ENCODE data around the gene FRY.

Gene FRY

DNA sequence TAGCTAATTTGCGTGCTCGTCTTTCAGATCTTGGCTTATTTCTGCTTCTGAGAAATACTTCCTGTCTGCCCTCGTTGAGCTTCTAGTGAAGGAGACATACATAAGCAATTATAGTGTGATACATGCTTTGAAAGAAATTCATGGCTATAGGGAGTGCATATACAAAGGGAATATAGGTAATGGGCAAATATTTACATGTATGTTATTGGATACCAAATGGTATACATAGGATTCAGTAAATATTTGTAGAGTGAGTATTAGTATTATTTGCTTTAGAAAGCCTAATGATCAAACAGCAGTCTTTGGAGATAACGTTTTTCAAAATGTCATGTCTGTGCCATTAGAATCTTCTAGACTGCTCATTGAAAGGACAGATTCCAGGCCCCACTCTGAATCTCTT, 289.0 kb downstream of the FRY start:
- no peak overlapping the region for H3K27ac ChIP-seq (replicated peaks)
- TF ChIP-seq, protein P1, sequence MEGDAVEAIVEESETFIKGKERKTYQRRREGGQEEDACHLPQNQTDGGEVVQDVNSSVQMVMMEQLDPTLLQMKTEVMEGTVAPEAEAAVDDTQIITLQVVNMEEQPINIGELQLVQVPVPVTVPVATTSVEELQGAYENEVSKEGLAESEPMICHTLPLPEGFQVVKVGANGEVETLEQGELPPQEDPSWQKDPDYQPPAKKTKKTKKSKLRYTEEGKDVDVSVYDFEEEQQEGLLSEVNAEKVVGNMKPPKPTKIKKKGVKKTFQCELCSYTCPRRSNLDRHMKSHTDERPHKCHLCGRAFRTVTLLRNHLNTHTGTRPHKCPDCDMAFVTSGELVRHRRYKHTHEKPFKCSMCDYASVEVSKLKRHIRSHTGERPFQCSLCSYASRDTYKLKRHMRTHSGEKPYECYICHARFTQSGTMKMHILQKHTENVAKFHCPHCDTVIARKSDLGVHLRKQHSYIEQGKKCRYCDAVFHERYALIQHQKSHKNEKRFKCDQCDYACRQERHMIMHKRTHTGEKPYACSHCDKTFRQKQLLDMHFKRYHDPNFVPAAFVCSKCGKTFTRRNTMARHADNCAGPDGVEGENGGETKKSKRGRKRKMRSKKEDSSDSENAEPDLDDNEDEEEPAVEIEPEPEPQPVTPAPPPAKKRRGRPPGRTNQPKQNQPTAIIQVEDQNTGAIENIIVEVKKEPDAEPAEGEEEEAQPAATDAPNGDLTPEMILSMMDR (IDR thresholded peaks at IDR 0.05; ENCODE audit: insufficient read depth, low read length), result no peak
- no peak for TF ChIP-seq SPI1 (IDR thresholded peaks at IDR 0.05; ENCODE audit: borderline replicate concordance, low read depth)
- TF ChIP-seq POLR2AphosphoS5 (IDR thresholded peaks at IDR 0.05; ENCODE audit: low read depth), result no peak
- no peak for TF ChIP-seq GABPA (IDR thresholded peaks at IDR 0.05; ENCODE audit: low read depth)
- TF ChIP-seq, protein P2, sequence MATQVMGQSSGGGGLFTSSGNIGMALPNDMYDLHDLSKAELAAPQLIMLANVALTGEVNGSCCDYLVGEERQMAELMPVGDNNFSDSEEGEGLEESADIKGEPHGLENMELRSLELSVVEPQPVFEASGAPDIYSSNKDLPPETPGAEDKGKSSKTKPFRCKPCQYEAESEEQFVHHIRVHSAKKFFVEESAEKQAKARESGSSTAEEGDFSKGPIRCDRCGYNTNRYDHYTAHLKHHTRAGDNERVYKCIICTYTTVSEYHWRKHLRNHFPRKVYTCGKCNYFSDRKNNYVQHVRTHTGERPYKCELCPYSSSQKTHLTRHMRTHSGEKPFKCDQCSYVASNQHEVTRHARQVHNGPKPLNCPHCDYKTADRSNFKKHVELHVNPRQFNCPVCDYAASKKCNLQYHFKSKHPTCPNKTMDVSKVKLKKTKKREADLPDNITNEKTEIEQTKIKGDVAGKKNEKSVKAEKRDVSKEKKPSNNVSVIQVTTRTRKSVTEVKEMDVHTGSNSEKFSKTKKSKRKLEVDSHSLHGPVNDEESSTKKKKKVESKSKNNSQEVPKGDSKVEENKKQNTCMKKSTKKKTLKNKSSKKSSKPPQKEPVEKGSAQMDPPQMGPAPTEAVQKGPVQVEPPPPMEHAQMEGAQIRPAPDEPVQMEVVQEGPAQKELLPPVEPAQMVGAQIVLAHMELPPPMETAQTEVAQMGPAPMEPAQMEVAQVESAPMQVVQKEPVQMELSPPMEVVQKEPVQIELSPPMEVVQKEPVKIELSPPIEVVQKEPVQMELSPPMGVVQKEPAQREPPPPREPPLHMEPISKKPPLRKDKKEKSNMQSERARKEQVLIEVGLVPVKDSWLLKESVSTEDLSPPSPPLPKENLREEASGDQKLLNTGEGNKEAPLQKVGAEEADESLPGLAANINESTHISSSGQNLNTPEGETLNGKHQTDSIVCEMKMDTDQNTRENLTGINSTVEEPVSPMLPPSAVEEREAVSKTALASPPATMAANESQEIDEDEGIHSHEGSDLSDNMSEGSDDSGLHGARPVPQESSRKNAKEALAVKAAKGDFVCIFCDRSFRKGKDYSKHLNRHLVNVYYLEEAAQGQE (IDR thresholded peaks at IDR 0.05; ENCODE audit: insufficient replicate concordance, low read depth), result no peak
- H3K4me3 ChIP-seq (replicated peaks; ENCODE audit: insufficient read depth, low read length), result no peak overlapping the region
- no peaks in the 10 kb centered on the region for H3K27me3 ChIP-seq (ENCODE audit: insufficient read depth, poor library complexity, severe bottlenecking)
- DNase-seq (ENCODE audit: low read depth in 1 of 2, low spot score in 1 of 2), result no peak

DNA sequence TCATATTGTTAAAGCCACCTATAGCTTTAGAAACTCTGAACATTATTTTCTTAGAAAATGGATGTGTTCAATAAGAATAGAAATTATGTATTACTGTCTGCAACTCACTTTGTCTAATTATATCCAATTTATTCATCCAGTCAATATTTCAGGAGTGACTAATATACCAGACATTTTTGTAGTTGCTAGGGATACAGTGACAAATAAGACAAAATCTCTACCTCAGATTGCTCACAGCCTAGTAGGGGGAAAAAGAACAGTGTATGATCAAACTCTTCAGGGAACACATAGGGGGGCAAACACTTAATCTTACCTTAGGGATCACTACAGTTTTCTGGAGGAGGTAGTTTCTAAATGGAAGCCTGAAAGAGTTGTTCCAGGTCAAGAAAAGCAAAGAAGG, 292.3 kb downstream of the FRY start:
- no peak overlapping the region for H3K4me3 ChIP-seq (replicated peaks; ENCODE audit: insufficient read depth, low read length)
- no peak for DNase-seq (ENCODE audit: low read depth in 1 of 2, low spot score in 1 of 2)
- no peak overlapping the region for H3K27ac ChIP-seq (replicated peaks)
- TF ChIP-seq GABPA (IDR thresholded peaks at IDR 0.05; ENCODE audit: low read depth) (no peak), POLR2AphosphoS5 (IDR thresholded peaks at IDR 0.05; ENCODE audit: low read depth) (no peak), SPI1 (IDR thresholded peaks at IDR 0.05; ENCODE audit: borderline replicate concordance, low read depth) (no peak)
- TF ChIP-seq, protein P1 (IDR thresholded peaks at IDR 0.05; ENCODE audit: insufficient read depth, low read length), result no peak
- TF ChIP-seq, protein P2 (IDR thresholded peaks at IDR 0.05; ENCODE audit: insufficient replicate concordance, low read depth), result no peak
- no peaks in the 10 kb centered on the region for H3K27me3 ChIP-seq (ENCODE audit: insufficient read depth, poor library complexity, severe bottlenecking)

DNA sequence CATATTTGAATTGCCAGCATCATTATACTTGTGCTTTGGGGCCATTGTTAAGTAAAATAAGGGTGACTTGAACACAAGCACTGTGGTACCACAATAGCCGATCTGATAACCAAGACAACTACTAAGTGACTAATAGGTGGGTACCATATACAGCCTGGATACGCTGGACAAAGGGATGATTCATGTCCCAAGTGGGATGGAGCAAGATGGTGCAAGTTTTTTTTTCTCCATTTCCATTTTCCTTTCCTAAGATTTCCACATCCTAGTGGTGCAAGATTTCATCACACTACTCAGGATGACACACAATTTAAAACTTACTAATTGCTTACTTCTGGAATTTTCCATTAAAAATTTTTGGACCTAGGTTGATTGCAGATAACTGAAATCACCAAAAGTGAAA, 298.9 kb downstream of the FRY start:
- no peak for DNase-seq (ENCODE audit: low read depth in 1 of 2, low spot score in 1 of 2)
- no peak overlapping the region for H3K27ac ChIP-seq (replicated peaks)
- H3K4me3 ChIP-seq (replicated peaks; ENCODE audit: insufficient read depth, low read length), result no peak overlapping the region
- H3K27me3 ChIP-seq (ENCODE audit: insufficient read depth, poor library complexity, severe bottlenecking), result no peaks in the 10 kb centered on the region
- TF ChIP-seq POLR2AphosphoS5 (IDR thresholded peaks at IDR 0.05; ENCODE audit: low read depth) (no peak), SPI1 (IDR thresholded peaks at IDR 0.05; ENCODE audit: borderline replicate concordance, low read depth) (no peak), GABPA (IDR thresholded peaks at IDR 0.05; ENCODE audit: low read depth) (no peak)
- TF ChIP-seq, protein P1 (IDR thresholded peaks at IDR 0.05; ENCODE audit: insufficient read depth, low read length), result no peak
- TF ChIP-seq, protein P2 (IDR thresholded peaks at IDR 0.05; ENCODE audit: insufficient replicate concordance, low read depth), result no peak

Measured in HL-60 (cell line).